IMR-90 (cell line): ENCODE data around the gene USF1. TPM values are rescaled to one million over a fixed set of nuclear protein-coding genes. Genes with fewer than 3 reads are reported as not detected.

Experiments used
- ATAC-seq: fragments of 200-7000 bp; cut with Tn5 transposase; 2 replicates; pipeline ENCODE4 v1.9.1; 2020; ENCODE audit warnings: low read depth, mild to moderate bottlenecking, moderate library complexity
- BruUV-seq: library from RNA; stranded (reverse); fragments of 400-500 nt; replicated peaks from 2 replicates; lab custom pipeline; 2021; lab: Mats Ljungman, UMichigan
- CTCF ChIA-PET: fragments of 300-600 bp; formaldehyde crosslinking; extraction: SDS; loops from one replicate; lab custom pipeline; 2021; ENCODE audit warnings: antibody characterized with exemption; lab: Yijun Ruan, JAX
- POLR2A ChIA-PET: fragments of 300-600 bp; sonication (Branson Sonifier 250); formaldehyde crosslinking; loops from one replicate; lab custom pipeline; 2022; ENCODE audit warnings: antibody characterized with exemption; ENCODE audit not compliant: unreplicated experiment; lab: Charles Lee
- DNase-seq: peaks from one replicate; pipeline ENCODE4 v3.0.0; 2013
- H2AFZ ChIP-seq: replicated peaks from 2 replicates; pipeline ENCODE3; 2013; ENCODE audit warnings: low read length, mild to moderate bottlenecking; ENCODE audit not compliant: poor library complexity
- H2AK5ac ChIP-seq: 2 replicates; pipeline ENCODE4 v1.6.1; 2013; ENCODE audit warnings: low read depth, low read length, inconsistent platforms
- H2AK9ac ChIP-seq: replicated peaks from 2 replicates; pipeline ENCODE3; 2013; ENCODE audit warnings: mild to moderate bottlenecking, low read depth, low read length, moderate library complexity; ENCODE audit not compliant: poor library complexity
- H2BK120ac ChIP-seq: 2 replicates; pipeline ENCODE4 v1.6.1; 2013; ENCODE audit warnings: low read depth, low read length, inconsistent platforms
- H2BK15ac ChIP-seq: 3 replicates; pipeline ENCODE4 v1.6.1; 2013; ENCODE audit warnings: low read depth, low read length, inconsistent platforms
- H2BK20ac ChIP-seq: 2 replicates; pipeline ENCODE4 v1.6.1; 2013; ENCODE audit warnings: low read depth, mild to moderate bottlenecking, inconsistent platforms, low read length, moderate library complexity
- H2BK5ac ChIP-seq: 2 replicates; pipeline ENCODE4 v1.6.1; 2013; ENCODE audit warnings: mild to moderate bottlenecking, low read depth, low read length, inconsistent platforms; ENCODE audit not compliant: poor library complexity, severe bottlenecking
- H3K14ac ChIP-seq: replicated peaks from 2 replicates; pipeline ENCODE4 v1.6.1; 2013; ENCODE audit warnings: low read depth, low read length, inconsistent platforms
- H3K18ac ChIP-seq: 2 replicates; pipeline ENCODE4 v1.6.1; 2013; ENCODE audit warnings: low read depth, low read length, control low read depth
- H3K23ac ChIP-seq: 2 replicates; pipeline ENCODE4 v1.6.1; 2013; ENCODE audit warnings: low read depth, low read length, inconsistent platforms
- H3K27ac ChIP-seq: 2 replicates; pipeline ENCODE4 v1.5.1; 2013; ENCODE audit warnings: mild to moderate bottlenecking, control low read depth, low read length; ENCODE audit not compliant: insufficient read depth
- H3K27me3 ChIP-seq: 2 replicates; pipeline ENCODE4 v1.6.1; 2013; ENCODE audit warnings: low read length; ENCODE audit not compliant: control insufficient read depth, insufficient read depth
- H3K36me3 ChIP-seq: 2 replicates; pipeline ENCODE4 v1.6.1; 2013; ENCODE audit warnings: low read length, mixed read lengths; ENCODE audit not compliant: control insufficient read depth, insufficient read depth
- H3K4ac ChIP-seq: 2 replicates; pipeline ENCODE4 v1.6.1; 2013; ENCODE audit warnings: low read depth, low read length, inconsistent platforms
- H3K4me1 ChIP-seq: 2 replicates; pipeline ENCODE4 v1.6.1; 2013; ENCODE audit warnings: low read length, mixed read lengths; ENCODE audit not compliant: control insufficient read depth, insufficient read depth
- H3K4me2 ChIP-seq: 2 replicates; pipeline ENCODE4 v1.6.1; 2013; ENCODE audit warnings: low read depth, mild to moderate bottlenecking, control low read depth, low read length, moderate library complexity
- H3K4me3 ChIP-seq: 2 replicates; pipeline ENCODE4 v1.5.1; 2013; ENCODE audit warnings: low read depth, mild to moderate bottlenecking, control low read depth, low read length, moderate library complexity; ENCODE audit not compliant: insufficient read depth
- H3K56ac ChIP-seq: 2 replicates; pipeline ENCODE4 v1.6.1; 2013; ENCODE audit warnings: low read length, inconsistent platforms; ENCODE audit not compliant: insufficient read depth; ENCODE audit errors: extremely low read depth
- H3K79me1 ChIP-seq, 2 experiments: 2 replicates each; pipeline ENCODE4 v1.6.1; 2013; ENCODE audit warnings: low read length in 2 of 2, inconsistent platforms in 1 of 2, low read depth in 1 of 2
- H3K9ac ChIP-seq: 2 replicates; pipeline ENCODE4 v1.6.1; 2013; ENCODE audit warnings: low read depth, low read length, control low read depth
- H3K9me1 ChIP-seq: 2 replicates; pipeline ENCODE4 v1.6.1; 2013; ENCODE audit warnings: low read length, inconsistent platforms; ENCODE audit not compliant: insufficient read depth
- H3K9me3 ChIP-seq: 2 replicates; pipeline ENCODE4 v1.6.1; 2013; ENCODE audit warnings: low read length; ENCODE audit not compliant: control insufficient read depth, insufficient read depth
- H4K20me1 ChIP-seq: 2 replicates; pipeline ENCODE4 v1.6.1; 2013; ENCODE audit warnings: low read length, inconsistent platforms; ENCODE audit not compliant: insufficient read depth
- H4K5ac ChIP-seq: 2 replicates; pipeline ENCODE4 v1.6.1; 2013; ENCODE audit warnings: mild to moderate bottlenecking, low read depth, low read length, control low read depth
- H4K8ac ChIP-seq, 2 experiments: 2 replicates each; pipeline ENCODE4 v1.6.1; 2013; ENCODE audit warnings: low read depth in 2 of 2, low read length in 2 of 2, control low read depth in 1 of 2, inconsistent platforms in 1 of 2
- H4K91ac ChIP-seq: 2 replicates; pipeline ENCODE4 v1.6.1; 2013; ENCODE audit warnings: low read depth, low read length, inconsistent platforms; ENCODE audit not compliant: insufficient read depth
- CEBPB ChIP-seq: IDR thresholded peaks from 2 replicates; pipeline ENCODE4 v1.6.1; 2012; ENCODE audit warnings: low read depth, low read length, improper control_type of control experiment
- CTCF ChIP-seq: conservative IDR thresholded peaks from 2 replicates; pipeline ENCODE4 v1.5.1; 2012; ENCODE audit warnings: mild to moderate bottlenecking, low read depth, low read length, improper control_type of control experiment
- POLR2A ChIP-seq: IDR thresholded peaks from 2 replicates; pipeline ENCODE4 v1.6.1; 2012; ENCODE audit warnings: mild to moderate bottlenecking, low read depth, low read length
- RCOR1 ChIP-seq: IDR thresholded peaks from 2 replicates; pipeline ENCODE4 v1.6.1; 2012; ENCODE audit warnings: mild to moderate bottlenecking, low read length, improper control_type of control experiment; ENCODE audit not compliant: insufficient replicate concordance
- RFX5 ChIP-seq: IDR thresholded peaks from 2 replicates; pipeline ENCODE4 v1.8.0; 2012; ENCODE audit warnings: low read depth, mild to moderate bottlenecking, low read length, moderate library complexity
- WGBS, 2 experiments: methylation state at CpG; one replicate each; pipeline versions ENCODE4 v1.1.5 to v1.1.7; 2013; ENCODE audit warnings: missing lambda C conversion rate in 2 of 2; ENCODE audit not compliant: insufficient read length in 1 of 2; ENCODE audit errors: extremely low coverage in 2 of 2; 5-methylcytosine and 5-hydroxymethylcytosine counted together
- dilution Hi-C: fragments of 300-500 bp; cut with HindIII; formaldehyde crosslinking; loops from one replicate; pipeline ENCODE4 v1.14.3; 2018; ENCODE audit warnings: low sequenced_read_pairs; ENCODE audit not compliant: unreplicated experiment
- in situ Hi-C: fragments of 300-500 bp; cut with MboI; formaldehyde crosslinking; loops from 3 replicates; pipeline ENCODE4 v1.14.3; 2019; ENCODE audit warnings: low sequenced_read_pairs, inconsistent platforms, mixed read lengths
- intact Hi-C: fragments of 100-400 bp; cut with micrococcal nuclease; formaldehyde crosslinking; loops from 2 replicates; pipeline ENCODE4 v1.10.0; 2022
- polyA plus RNA-seq, 3 experiments: library from polyadenylated mRNA; depleted of rRNA; stranded (reverse); fragments of >200 nt; gene quantifications; 2 replicates each; pipeline ENCODE4 v1.2.3, GENCODE V29; 2012; ENCODE audit warnings: low replicate concordance in 1 of 3
- total RNA-seq: library from RNA; depleted of rRNA; stranded (reverse); fragments of >200 nt; gene quantifications from 2 replicates; pipeline ENCODE4 v1.2.3, GENCODE V29; 2012

USF1 gene
- total and polyA plus RNA-seq, 2 of the 4 experiments (the other 2 are of a cell fraction), result 37.1 to 78.9 TPM

DNA sequence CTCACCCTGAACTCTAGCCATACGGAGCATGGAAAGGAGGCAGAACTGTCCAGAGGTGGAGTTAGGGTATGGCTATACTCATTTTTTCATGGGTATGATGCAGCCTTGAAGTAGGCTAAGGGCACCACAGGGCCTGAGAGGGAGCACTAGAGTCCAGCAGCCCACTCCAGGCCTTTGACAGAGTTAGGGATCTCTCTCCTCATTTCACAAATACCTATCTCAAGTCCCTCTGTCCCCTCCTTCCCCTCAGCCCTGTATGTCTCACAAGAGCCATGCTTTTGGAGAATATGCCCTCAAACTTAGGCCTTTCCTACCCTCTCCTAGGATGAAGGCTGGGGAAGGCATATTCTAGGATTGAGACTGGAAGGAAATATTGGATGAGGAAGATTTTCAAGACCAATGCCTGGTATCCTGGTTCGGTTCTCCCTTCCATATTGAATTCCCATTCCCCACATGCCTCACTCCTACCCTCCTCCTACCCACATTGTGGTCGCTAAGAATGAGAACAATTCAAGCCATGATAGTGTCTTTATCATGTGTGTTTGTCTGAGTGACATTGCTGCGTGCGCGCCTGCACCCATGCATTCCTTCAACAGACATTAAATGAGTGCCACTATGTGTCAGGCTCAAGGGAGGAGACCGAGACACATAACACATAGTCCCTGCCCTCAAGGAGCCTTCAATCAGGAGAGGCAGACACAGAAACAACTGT, 46.2 kb upstream of the USF1 start:
- TF ChIP-seq RFX5 (no peak), CEBPB (no peak), RCOR1 (no peak), POLR2A (no peak), CTCF (no peak)
- CTCF ChIA-PET, result no interaction called here

More for the DNA sequence above, 46.2 kb upstream of the USF1 start:
- 100% methylated on average over 4 of the region's 7 CpGs; no CpG with 5 or more reads in 1 of the 2 experiments for WGBS, 2 experiments
- no peaks in the 10 kb centered on the region for H3K79me1 ChIP-seq
- peaks cover 14% of the 10 kb centered on the region for H3K9me1 ChIP-seq
- no peak overlapping the region for H3K18ac ChIP-seq
- no peak overlapping the region for H2AK9ac ChIP-seq
- H3K27me3 ChIP-seq, result no peaks in the 10 kb centered on the region
- H3K4me1 ChIP-seq, result peaks cover 10% of the 10 kb centered on the region
- no peaks in the 10 kb centered on the region for H3K36me3 ChIP-seq
- H2BK15ac ChIP-seq, result no peak overlapping the region
- H4K91ac ChIP-seq, result no peak overlapping the region
- H4K5ac ChIP-seq, result no peak overlapping the region
- peak overlapping the region; percentile 27; the same call in 1 of the 2 replicates for H3K23ac ChIP-seq
- POLR2A ChIA-PET, result no interaction called here
- no peak for DNase-seq
- intact Hi-C loops, result no loop called here
- H3K4me2 ChIP-seq, result no peak overlapping the region
- no peaks in the 10 kb centered on the region for H3K9me3 ChIP-seq
- H4K8ac ChIP-seq, result no peak overlapping the region
- no peak overlapping the region for H3K56ac ChIP-seq
- no peak overlapping the region for H2AFZ ChIP-seq
- H3K4me3 ChIP-seq, result no peak overlapping the region
- peak overlapping the region; percentile 39; the same call in 1 of the 2 replicates for H3K4ac ChIP-seq
- H2BK5ac ChIP-seq, result no peak overlapping the region
- peak overlapping the region; percentile 71; the same call in 1 of the 2 replicates for H3K14ac ChIP-seq
- in situ Hi-C loops, result no loop called here
- dilution Hi-C loops, result no loop called here
- H4K20me1 ChIP-seq, result no peaks in the 10 kb centered on the region
- no peak for ATAC-seq
- H2BK20ac ChIP-seq, result peak overlapping the region; percentile 2; the same call in 1 of the 2 replicates
- H2BK120ac ChIP-seq, result peak overlapping the region; percentile 46; the same call in 1 of the 2 replicates
- no peak overlapping the region for H3K27ac ChIP-seq
- BruUV-seq, result no TSS peak
- H2AK5ac ChIP-seq, result peak overlapping the region; percentile 14; the same call in 1 of the 2 replicates
- no peak overlapping the region for H3K9ac ChIP-seq
